H9 (cell line): ENCODE measurements around the gene LACRT. TPM values are rescaled to one million over a fixed set of nuclear protein-coding genes. Genes with fewer than 3 reads are reported as not detected.

Experiments used
- DNase-seq: peaks from one replicate; pipeline ENCODE4 v3.0.0-alpha.2; 2017
- H2AFZ ChIP-seq: one replicate; pipeline ENCODE4 v1.6.1; 2013; ENCODE audit warnings: mild to moderate bottlenecking, low read length, control low read depth, moderate library complexity
- H2AK5ac ChIP-seq: 2 replicates; pipeline ENCODE4 v1.6.1; 2013; ENCODE audit warnings: low read length, control low read depth, mixed read lengths; ENCODE audit not compliant: insufficient read length
- H2BK120ac ChIP-seq: one replicate; pipeline ENCODE4 v1.6.1; 2013; ENCODE audit warnings: low read depth, mild to moderate bottlenecking, low read length, control low read depth, inconsistent platforms; ENCODE audit not compliant: poor library complexity, severe bottlenecking
- H2BK12ac ChIP-seq: 2 replicates; pipeline ENCODE4 v1.6.1; 2013; ENCODE audit warnings: low read length, control low read depth, mixed read lengths, low read depth; ENCODE audit not compliant: insufficient read length
- H2BK15ac ChIP-seq: 2 replicates; pipeline ENCODE4 v1.6.1; 2013; ENCODE audit warnings: low read depth, low read length, control low read depth
- H2BK20ac ChIP-seq: one replicate; pipeline ENCODE4 v1.6.1; 2013; ENCODE audit warnings: low read depth, mild to moderate bottlenecking, low read length, control low read depth, inconsistent platforms; ENCODE audit not compliant: poor library complexity, severe bottlenecking
- H2BK5ac ChIP-seq: 2 replicates; pipeline ENCODE4 v1.6.1; 2013; ENCODE audit warnings: low read length, control low read depth, mixed read lengths; ENCODE audit not compliant: insufficient read length
- H3K14ac ChIP-seq: 2 replicates; pipeline ENCODE4 v1.6.1; 2013; ENCODE audit warnings: low read length, control low read depth; ENCODE audit not compliant: insufficient read depth
- H3K18ac ChIP-seq: 2 replicates; pipeline ENCODE4 v1.6.1; 2013; ENCODE audit warnings: low read depth, mild to moderate bottlenecking, mixed read lengths, low read length, control low read depth; ENCODE audit not compliant: insufficient read length
- H3K23ac ChIP-seq: 2 replicates; pipeline ENCODE4 v1.6.1; 2013; ENCODE audit warnings: low read length, control low read depth, mixed read lengths, low read depth; ENCODE audit not compliant: insufficient read length
- H3K23me2 ChIP-seq: 2 replicates; pipeline ENCODE4 v1.6.1; 2013; ENCODE audit warnings: low read depth, mild to moderate bottlenecking, mixed read lengths, low read length, control low read depth; ENCODE audit not compliant: insufficient read length, poor library complexity, severe bottlenecking
- H3K27ac ChIP-seq: 2 replicates; pipeline ENCODE4 v1.5.1; 2013; ENCODE audit warnings: low read length, control low read depth, mixed read lengths, low read depth; ENCODE audit not compliant: insufficient read length
- H3K27me3 ChIP-seq: 2 replicates; pipeline ENCODE4 v1.6.1; 2013; ENCODE audit warnings: low read length, control low read depth, inconsistent platforms; ENCODE audit not compliant: insufficient read depth
- H3K4ac ChIP-seq: 2 replicates; pipeline ENCODE4 v1.6.1; 2013; ENCODE audit warnings: low read depth, mild to moderate bottlenecking, control low read depth, inconsistent platforms, low read length, moderate library complexity
- H3K4me1 ChIP-seq: 2 replicates; pipeline ENCODE4 v1.6.1; 2013; ENCODE audit warnings: low read length, control low read depth, inconsistent platforms; ENCODE audit not compliant: insufficient read depth
- H3K4me2 ChIP-seq: 2 replicates; pipeline ENCODE4 v1.6.1; 2013; ENCODE audit warnings: low read length, control low read depth, mixed read lengths; ENCODE audit not compliant: insufficient read length, insufficient read depth
- H3K56ac ChIP-seq: 2 replicates; pipeline ENCODE4 v1.6.1; 2013; ENCODE audit warnings: low read depth, mild to moderate bottlenecking, mixed read lengths, low read length, control low read depth; ENCODE audit not compliant: insufficient read length
- H3K79me1 ChIP-seq: 2 replicates; pipeline ENCODE4 v1.6.1; 2013; ENCODE audit warnings: low read depth, mild to moderate bottlenecking, moderate library complexity, low read length, control low read depth, inconsistent platforms; ENCODE audit not compliant: insufficient read depth, poor library complexity, severe bottlenecking
- H3K79me2 ChIP-seq: 2 replicates; pipeline ENCODE4 v1.6.1; 2013; ENCODE audit warnings: low read length, control low read depth, inconsistent platforms; ENCODE audit not compliant: insufficient read depth
- H3K9ac ChIP-seq: 2 replicates; pipeline ENCODE4 v1.6.1; 2013; ENCODE audit warnings: low read length, control low read depth, mixed read lengths; ENCODE audit not compliant: insufficient read length; ENCODE audit errors: extremely low read depth
- H3K9me3 ChIP-seq: one replicate; pipeline ENCODE4 v1.6.1; 2013; ENCODE audit warnings: low read depth, low read length, inconsistent platforms; ENCODE audit not compliant: control insufficient read depth
- H3T11ph ChIP-seq: one replicate; pipeline ENCODE4 v1.6.1; 2013; ENCODE audit warnings: mild to moderate bottlenecking, low read length, control low read depth, inconsistent platforms
- H4K20me1 ChIP-seq: one replicate; pipeline ENCODE4 v1.6.1; 2013; ENCODE audit not compliant: control insufficient read depth, insufficient read length, insufficient read depth
- H4K5ac ChIP-seq: 2 replicates; pipeline ENCODE4 v1.6.1; 2013; ENCODE audit warnings: low read depth, mild to moderate bottlenecking, mixed read lengths, low read length, control low read depth; ENCODE audit not compliant: insufficient read length
- H4K8ac ChIP-seq: replicated peaks from 2 replicates; pipeline ENCODE4 v1.6.1; 2013; ENCODE audit warnings: low read length, control low read depth, mixed read lengths, low read depth; ENCODE audit not compliant: insufficient read length
- H4K91ac ChIP-seq: 2 replicates; pipeline ENCODE4 v1.6.1; 2013; ENCODE audit warnings: low read depth, mild to moderate bottlenecking, moderate library complexity, mixed read lengths, low read length, control low read depth; ENCODE audit not compliant: insufficient read length
- H3K27ac Mint-ChIP-seq, 3 experiments: 2 replicates in 2 of 3; 3 replicates in 1 of 3; pipeline ENCODE4 v1.8.0; 2020 to 2021; ENCODE audit warnings: mixed read lengths in 3 of 3, mild to moderate bottlenecking in 1 of 3, moderate library complexity in 1 of 3
- H3K27me3 Mint-ChIP-seq: 2 replicates; pipeline ENCODE4 v1.8.0; 2021; ENCODE audit warnings: low read depth, mild to moderate bottlenecking, moderate library complexity, mixed read lengths
- H3K36me3 Mint-ChIP-seq, 3 experiments: 2 replicates in 2 of 3; 3 replicates in 1 of 3; pipeline ENCODE4 v1.8.0; 2020 to 2021; ENCODE audit warnings: low read depth in 3 of 3, mixed read lengths in 3 of 3; ENCODE audit not compliant: insufficient read depth in 1 of 3
- H3K4me1 Mint-ChIP-seq, 2 experiments: 2 replicates each; pipeline ENCODE4 v1.8.0; 2020; ENCODE audit warnings: mixed read lengths in 2 of 2
- H3K4me3 Mint-ChIP-seq, 2 experiments: 2 replicates in 1 of 2; 3 replicates in 1 of 2; pipeline ENCODE4 v1.8.0; 2020 to 2021; ENCODE audit warnings: mild to moderate bottlenecking in 2 of 2, mixed read lengths in 2 of 2, moderate library complexity in 1 of 2
- H3K9me3 Mint-ChIP-seq, 2 experiments: 2 replicates in 1 of 2; 3 replicates in 1 of 2; pipeline ENCODE4 v1.8.0; 2020; ENCODE audit warnings: mild to moderate bottlenecking in 2 of 2, mixed read lengths in 2 of 2, moderate library complexity in 1 of 2
- CTCF ChIP-seq: fragments of 200-600 bp; sonication (generic); conservative IDR thresholded peaks from 3 replicates; pipeline ENCODE4 v1.8.0; 2021; ENCODE audit warnings: antibody characterized with exemption, mild to moderate bottlenecking
- WGBS: extraction: QIAGEN DNeasy Blood & Tissue Kit; methylation state at CpG from one replicate; pipeline ENCODE4 v1.1.7; 2013; ENCODE audit warnings: missing lambda C conversion rate, low lambda C conversion rate, mixed read lengths; ENCODE audit not compliant: insufficient read length; ENCODE audit errors: extremely low coverage; 5-methylcytosine and 5-hydroxymethylcytosine counted together
- total RNA-seq: library from RNA; stranded (reverse); gene quantifications from 2 replicates; pipeline ENCODE4 v1.2.1, GENCODE V29; 2021

The LACRT gene
- total RNA-seq, 1 experiment from 2014 or later = not detected

- H3K9me3 ChIP-seq = no peaks in the 10 kb centered on the region
- H2BK15ac ChIP-seq = no peak within 1 kb of the TSS
- Mint-ChIP-seq H3K27me3 (peaks cover 41% of the 10 kb centered on the region), H3K9me3 (no peaks in the 10 kb centered on the region; a peak in 1 of 5 replicates), H3K4me1 (no peaks in the 10 kb centered on the region), H3K27ac (no peak within 1 kb of the TSS; a peak in 2 of 7 replicates), H3K36me3 (no peaks in the 10 kb centered on the region), H3K4me3 (peak within 1 kb of the TSS in 1 of 2 experiments; percentile 14; a peak in 1 of 5 replicates)
- no peak within 1 kb of the TSS for H2BK20ac ChIP-seq
- no peak within 1 kb of the TSS for H2BK120ac ChIP-seq
- H3K23ac ChIP-seq = no peak within 1 kb of the TSS
- TF ChIP-seq CTCF = no peak
- no peak within 1 kb of the TSS for H3K27ac ChIP-seq
- no peaks in the 10 kb centered on the region for H4K20me1 ChIP-seq
- H3K56ac ChIP-seq = no peak within 1 kb of the TSS
- H4K8ac ChIP-seq = no peak within 1 kb of the TSS
- no peaks in the 10 kb centered on the region for H3K4me1 ChIP-seq
- H3K18ac ChIP-seq = no peak within 1 kb of the TSS
- no peak within 1 kb of the TSS for H3K4ac ChIP-seq
- H3K23me2 ChIP-seq = no peaks in the 10 kb centered on the region
- no peak within 1 kb of the TSS for H4K5ac ChIP-seq
- WGBS = no CpG with 5 or more reads among the region's 2 CpGs
- no peak within 1 kb of the TSS for H3K9ac ChIP-seq
- H4K91ac ChIP-seq = no peak within 1 kb of the TSS
- no peak for DNase-seq
- H3K4me2 ChIP-seq = no peak within 1 kb of the TSS
- no peaks in the 10 kb centered on the region for H3K79me2 ChIP-seq
- H2BK12ac ChIP-seq = no peak within 1 kb of the TSS
- H3K79me1 ChIP-seq = no peaks in the 10 kb centered on the region
- H2AK5ac ChIP-seq = no peak within 1 kb of the TSS
- H3K27me3 ChIP-seq = no peaks in the 10 kb centered on the region
- no peak within 1 kb of the TSS for H2BK5ac ChIP-seq
- no peak within 1 kb of the TSS for H3K14ac ChIP-seq
- H2AFZ ChIP-seq = no peak within 1 kb of the TSS
- no peak within 1 kb of the TSS for H3T11ph ChIP-seq
Observed at GRCh38 chr12:54648265-54648664, 13.6 kb upstream of the LACRT start, which contains the start of gene DCD. Gene DCD, minus strand, starts transcription at chr12:54648365. Its CDS starts 62 bp downstream, at chr12:54648303.
